Heart left ventricle (tissue), 13 donors: Measurements from ENCODE around the gene STRADB.
A peak's percentile ranks its signal among the peaks of the same experiment; 100 is the strongest.

Experiments
- POLR2A ChIP-seq, 2 donors: fragments of 450-650 bp; IDR thresholded peaks; one replicate each; pipeline ENCODE4 v1.6.1; 2017; ENCODE audit warnings: antibody characterized with exemption in 2 of 2, mild to moderate bottlenecking in 2 of 2, moderate library complexity in 2 of 2
- TF ChIP-seq, protein P1 (sequence below), 12 donors: fragments of 200-600 bp; sonication (generic) in 4 of 12; IDR thresholded peaks; one replicate each; pipeline versions ENCODE4 v1.5.0 to v1.8.0; 2018 to 2022; ENCODE audit warnings: antibody characterized with exemption in 12 of 12, mild to moderate bottlenecking in 5 of 12
- donor health status: ischemic (EF 13 %, LVEDD 7.1; RV severe dilation, severe dysfunction).
- donor health status: DM: no; HTN: yes; CAD: no.
- donor health status: DM: no; HTN: no; CAD: no.
- donor health status: ischemic (EF 25% LVEDD 6.9; RV normal size, moderate dysfunction).
- donor health status: ischemic (EF 25% LVEDD 5.7; RV mildly dilated, moderate dysfunction).
- donor health status: ischemic (EF 35%, LVEDD 5.7; RV mildly dilated, moderate dysfunction).
- donor health status: nonischemic (EF 11% LVEDD 7.7; RV severe dilation, severe dysfunction).
- donor health status: DM: yes; HTN: yes; CAD: no.
- donor health status: PGD.
- donor health status: ischemic (EF 29% LVEDD 5.4; RV normal size, mild dysfunction).
- donor health status: nonischemic (EF 23%, LVEDD 6.1; RV moderate dilation, normal function).

DNA sequence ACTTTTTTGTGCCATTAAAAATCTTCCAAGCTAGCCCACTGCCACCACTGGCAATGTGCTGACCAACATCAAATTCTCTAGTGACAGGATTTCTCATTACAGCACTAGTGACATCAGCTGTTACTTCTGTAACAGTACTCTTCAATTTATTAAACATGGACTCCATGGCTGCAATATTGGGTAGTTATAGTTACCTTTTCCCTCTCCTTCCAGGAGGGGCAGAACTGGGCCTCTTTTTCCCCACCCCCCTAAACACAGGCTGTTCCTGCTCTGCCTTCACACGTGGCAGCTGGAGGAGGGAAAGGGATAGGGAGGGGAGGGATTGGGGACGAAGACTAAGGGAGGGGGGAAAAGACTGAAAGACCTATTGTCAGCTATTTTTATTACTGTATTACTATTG, 38.4 kb upstream of the STRADB start:
- TF ChIP-seq, protein P1, sequence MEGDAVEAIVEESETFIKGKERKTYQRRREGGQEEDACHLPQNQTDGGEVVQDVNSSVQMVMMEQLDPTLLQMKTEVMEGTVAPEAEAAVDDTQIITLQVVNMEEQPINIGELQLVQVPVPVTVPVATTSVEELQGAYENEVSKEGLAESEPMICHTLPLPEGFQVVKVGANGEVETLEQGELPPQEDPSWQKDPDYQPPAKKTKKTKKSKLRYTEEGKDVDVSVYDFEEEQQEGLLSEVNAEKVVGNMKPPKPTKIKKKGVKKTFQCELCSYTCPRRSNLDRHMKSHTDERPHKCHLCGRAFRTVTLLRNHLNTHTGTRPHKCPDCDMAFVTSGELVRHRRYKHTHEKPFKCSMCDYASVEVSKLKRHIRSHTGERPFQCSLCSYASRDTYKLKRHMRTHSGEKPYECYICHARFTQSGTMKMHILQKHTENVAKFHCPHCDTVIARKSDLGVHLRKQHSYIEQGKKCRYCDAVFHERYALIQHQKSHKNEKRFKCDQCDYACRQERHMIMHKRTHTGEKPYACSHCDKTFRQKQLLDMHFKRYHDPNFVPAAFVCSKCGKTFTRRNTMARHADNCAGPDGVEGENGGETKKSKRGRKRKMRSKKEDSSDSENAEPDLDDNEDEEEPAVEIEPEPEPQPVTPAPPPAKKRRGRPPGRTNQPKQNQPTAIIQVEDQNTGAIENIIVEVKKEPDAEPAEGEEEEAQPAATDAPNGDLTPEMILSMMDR (IDR thresholded peaks at IDR 0.05) = peak in 1 of 12 donors; percentile 12
- TF ChIP-seq POLR2A (IDR thresholded peaks at IDR 0.05) = no peak
